Progenitor cell of endocrine pancreas (in vitro differentiated cells): ENCODE data around the gene ATXN7. TPM values are rescaled to one million over a fixed set of nuclear protein-coding genes. Genes with fewer than 3 reads are reported as not detected.

Source experiments
- DNase-seq: peaks from one replicate; pipeline ENCODE4 v3.0.0; 2021; ENCODE audit warnings: low spot score; ENCODE audit not compliant: unreplicated experiment
- H3K27ac Mint-ChIP-seq: 2 replicates; pipeline ENCODE4 v1.8.0; 2021; ENCODE audit warnings: mild to moderate bottlenecking, moderate library complexity, mixed read lengths
- H3K27me3 Mint-ChIP-seq: 2 replicates; pipeline ENCODE4 v1.8.0; 2021; ENCODE audit warnings: mixed read lengths
- H3K36me3 Mint-ChIP-seq: 2 replicates; pipeline ENCODE4 v1.8.0; 2022; ENCODE audit warnings: mixed read lengths; ENCODE audit not compliant: insufficient read depth
- H3K4me1 Mint-ChIP-seq: 2 replicates; pipeline ENCODE4 v1.8.0; 2021; ENCODE audit warnings: low read depth, mixed read lengths
- H3K4me3 Mint-ChIP-seq: 2 replicates; pipeline ENCODE4 v1.8.0; 2021; ENCODE audit warnings: low read depth, mild to moderate bottlenecking, moderate library complexity, mixed read lengths
- H3K9me3 Mint-ChIP-seq: 2 replicates; pipeline ENCODE4 v1.8.0; 2021; ENCODE audit warnings: low read depth, mixed read lengths
- total RNA-seq: library from RNA; stranded (reverse); gene quantifications from 2 replicates; pipeline ENCODE4 v1.2.1, GENCODE V29; 2021
- TF ChIP-seq, protein P1 (sequence below): fragments of 200-600 bp; sonication (generic); IDR thresholded peaks from one replicate; pipeline ENCODE4 v1.5.0; 2021; ENCODE audit warnings: antibody characterized with exemption, mild to moderate bottlenecking; ENCODE audit not compliant: unreplicated experiment

ATXN7 gene
- total RNA-seq, 1 donor from 2014 or later, result 36.7 TPM

DNA sequence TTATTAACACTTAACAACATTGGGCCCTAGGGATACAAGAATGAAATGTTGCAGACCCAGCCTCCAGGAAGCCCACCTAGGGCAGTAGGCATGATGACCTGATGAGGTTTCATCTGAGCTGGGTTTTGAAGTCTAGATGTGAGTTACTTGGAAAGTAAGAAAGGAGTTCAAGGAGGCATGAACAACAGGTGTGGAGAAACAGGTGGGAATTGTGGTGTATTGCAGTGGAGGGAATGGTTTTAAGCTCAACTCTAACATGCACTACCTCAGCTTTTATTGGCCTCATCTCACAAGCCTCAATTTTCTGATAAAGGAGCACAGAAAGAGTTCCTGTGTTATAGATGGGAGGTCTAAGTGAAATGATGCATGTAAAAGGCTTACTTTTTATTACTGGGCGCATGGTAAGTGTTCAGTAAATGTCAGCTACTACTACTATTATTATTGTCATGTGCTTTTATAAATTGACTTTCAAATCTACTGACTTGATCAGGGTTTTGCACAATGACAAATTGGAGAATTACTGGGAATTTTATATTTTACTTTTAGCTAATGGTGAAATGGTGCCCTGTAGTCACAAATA, 29.2 kb downstream of the ATXN7 start:
- Mint-ChIP-seq H3K4me1 (peaks cover 3% of the 10 kb centered on the region), H3K4me3 (no peak overlapping the region), H3K27ac (no peak overlapping the region), H3K27me3 (no peaks in the 10 kb centered on the region), H3K9me3 (no peaks in the 10 kb centered on the region), H3K36me3 (peaks cover 6% of the 10 kb centered on the region)
- TF ChIP-seq, protein P1, sequence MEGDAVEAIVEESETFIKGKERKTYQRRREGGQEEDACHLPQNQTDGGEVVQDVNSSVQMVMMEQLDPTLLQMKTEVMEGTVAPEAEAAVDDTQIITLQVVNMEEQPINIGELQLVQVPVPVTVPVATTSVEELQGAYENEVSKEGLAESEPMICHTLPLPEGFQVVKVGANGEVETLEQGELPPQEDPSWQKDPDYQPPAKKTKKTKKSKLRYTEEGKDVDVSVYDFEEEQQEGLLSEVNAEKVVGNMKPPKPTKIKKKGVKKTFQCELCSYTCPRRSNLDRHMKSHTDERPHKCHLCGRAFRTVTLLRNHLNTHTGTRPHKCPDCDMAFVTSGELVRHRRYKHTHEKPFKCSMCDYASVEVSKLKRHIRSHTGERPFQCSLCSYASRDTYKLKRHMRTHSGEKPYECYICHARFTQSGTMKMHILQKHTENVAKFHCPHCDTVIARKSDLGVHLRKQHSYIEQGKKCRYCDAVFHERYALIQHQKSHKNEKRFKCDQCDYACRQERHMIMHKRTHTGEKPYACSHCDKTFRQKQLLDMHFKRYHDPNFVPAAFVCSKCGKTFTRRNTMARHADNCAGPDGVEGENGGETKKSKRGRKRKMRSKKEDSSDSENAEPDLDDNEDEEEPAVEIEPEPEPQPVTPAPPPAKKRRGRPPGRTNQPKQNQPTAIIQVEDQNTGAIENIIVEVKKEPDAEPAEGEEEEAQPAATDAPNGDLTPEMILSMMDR, result no peak
- no peak for DNase-seq

DNA sequence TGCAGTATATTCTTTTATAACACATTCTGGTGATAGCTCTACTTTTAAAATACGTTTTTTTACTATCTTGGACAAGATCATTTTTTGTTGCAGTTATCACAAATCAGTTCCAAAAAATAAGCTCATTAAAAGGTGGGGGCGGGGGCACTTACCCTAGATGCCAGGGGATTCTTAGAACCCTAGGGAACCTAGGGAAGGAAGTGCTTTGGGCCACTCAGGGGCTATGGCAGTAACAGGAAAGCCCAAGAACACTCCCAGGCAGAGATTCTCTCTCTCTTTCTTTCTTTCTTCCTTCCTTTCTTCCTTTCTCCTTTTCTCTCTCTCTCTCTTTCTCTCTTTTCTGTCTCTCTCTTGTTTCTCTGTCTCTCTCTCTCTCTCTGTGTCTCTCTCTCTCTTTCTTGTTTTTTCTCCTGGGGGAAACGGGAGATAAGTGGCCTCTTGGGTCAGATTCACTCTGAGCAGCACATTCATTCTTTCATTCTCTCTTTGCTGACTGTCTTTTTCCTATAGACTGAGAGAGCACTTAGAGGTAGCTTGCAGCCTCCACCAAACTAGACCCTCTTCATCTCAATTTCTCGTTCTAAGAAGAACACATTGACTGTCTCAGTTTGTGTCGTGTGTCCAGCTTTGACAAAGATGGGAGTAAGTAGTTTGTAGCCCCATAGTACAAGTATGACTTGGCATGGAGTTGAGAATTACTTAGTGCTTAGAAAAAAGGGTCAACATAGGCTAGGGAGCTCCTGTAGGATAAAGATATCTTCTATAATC, 31.9 kb downstream of the ATXN7 start:
- Mint-ChIP-seq H3K27me3 (no peaks in the 10 kb centered on the region), H3K9me3 (no peaks in the 10 kb centered on the region), H3K36me3 (peaks cover 16% of the 10 kb centered on the region), H3K4me3 (no peak overlapping the region), H3K27ac (no peak overlapping the region), H3K4me1 (peaks cover 3% of the 10 kb centered on the region)
- TF ChIP-seq, protein P1, result no peak
- DNase-seq, result no peak

DNA sequence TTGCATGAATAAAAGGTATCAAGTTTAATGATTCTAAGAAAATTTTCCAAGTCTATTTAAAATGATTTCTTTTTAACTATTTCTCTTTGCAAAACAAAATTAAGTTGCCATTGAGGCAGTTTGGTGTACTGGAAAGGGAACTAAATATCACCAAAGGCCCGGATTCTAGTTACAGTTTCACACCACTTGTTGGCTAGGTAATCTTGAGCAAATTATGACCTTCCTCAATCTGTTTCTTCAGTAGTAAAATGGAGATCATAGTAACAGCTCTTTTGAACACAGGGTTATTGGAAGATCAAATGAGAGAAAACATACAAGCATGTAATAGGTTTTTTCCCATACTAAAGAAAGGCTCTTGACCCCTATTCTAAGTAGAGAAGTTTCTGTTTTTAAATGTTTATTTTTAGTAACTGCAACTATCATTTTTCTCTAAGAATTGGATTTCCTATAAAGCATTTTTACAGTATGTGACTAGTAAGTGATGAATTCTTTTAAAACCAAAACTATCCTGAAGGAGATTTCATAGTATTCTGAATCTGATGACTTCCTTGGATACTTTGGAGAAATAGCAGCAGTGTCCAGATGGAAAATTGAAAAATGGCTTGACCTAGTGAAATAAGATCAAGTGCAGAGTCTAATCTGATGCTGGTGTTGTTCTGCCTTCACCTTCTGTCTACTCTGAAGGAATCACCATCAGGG, 32.8 kb downstream of the ATXN7 start:
- TF ChIP-seq, protein P1, result no peak
- no peak for DNase-seq
- peaks cover 3% of the 10 kb centered on the region for H3K9me3 Mint-ChIP-seq
- no peak overlapping the region for H3K27ac Mint-ChIP-seq
- H3K4me3 Mint-ChIP-seq, result no peak overlapping the region
- H3K36me3 Mint-ChIP-seq, result peaks cover 17% of the 10 kb centered on the region
- no peaks in the 10 kb centered on the region for H3K27me3 Mint-ChIP-seq
- H3K4me1 Mint-ChIP-seq, result peaks cover 2% of the 10 kb centered on the region

DNA sequence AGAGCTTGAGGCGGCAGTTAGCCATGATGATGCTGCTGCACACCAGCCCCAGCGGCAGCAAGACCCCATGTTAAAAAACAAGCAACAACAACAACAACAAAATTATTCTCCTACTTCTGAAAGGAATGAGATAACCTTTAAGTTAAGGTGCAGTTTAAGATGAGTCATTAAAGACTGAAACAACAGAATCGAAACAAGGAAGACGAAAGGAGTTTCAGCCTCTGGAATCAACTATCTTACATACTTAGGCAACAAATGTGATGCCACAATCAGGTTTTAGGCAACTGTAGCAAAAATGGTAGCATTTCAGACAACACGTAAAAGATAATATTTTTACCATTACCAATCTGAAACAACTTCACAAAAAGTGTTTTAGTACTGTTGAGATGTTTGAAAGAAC, 36.3 kb downstream of the ATXN7 start:
- peaks cover 4% of the 10 kb centered on the region for H3K9me3 Mint-ChIP-seq
- DNase-seq, result no peak

DNA sequence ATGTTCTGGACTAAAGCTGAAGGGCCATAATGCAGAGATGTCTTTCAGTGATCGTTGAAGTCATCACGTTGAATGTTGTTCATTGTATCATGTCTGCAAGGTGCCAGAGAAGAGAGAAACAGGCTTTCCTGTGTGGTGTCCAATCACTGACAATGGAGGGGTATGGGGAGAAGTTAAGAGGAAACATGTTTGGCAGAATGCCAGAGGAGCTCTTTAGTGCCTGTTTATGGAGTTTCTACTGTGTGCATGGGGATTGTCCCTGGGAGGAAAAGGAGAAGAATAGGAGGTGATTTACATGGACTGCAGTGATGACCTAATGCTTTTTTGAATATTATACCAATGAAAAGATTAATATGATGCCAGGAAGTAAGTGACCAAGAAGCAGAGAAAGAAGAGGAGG, 36.8 kb downstream of the ATXN7 start:
- Mint-ChIP-seq H3K27ac (no peak overlapping the region), H3K27me3 (no peaks in the 10 kb centered on the region), H3K4me1 (peaks cover 2% of the 10 kb centered on the region), H3K9me3 (peaks cover 4% of the 10 kb centered on the region), H3K36me3 (peaks cover 19% of the 10 kb centered on the region), H3K4me3 (no peak overlapping the region)
- no peak for DNase-seq
- TF ChIP-seq, protein P1, result no peak

More for the DNA sequence above, 36.3 kb downstream of the ATXN7 start:
- Mint-ChIP-seq H3K27me3 (no peaks in the 10 kb centered on the region), H3K36me3 (peaks cover 19% of the 10 kb centered on the region), H3K27ac (no peak overlapping the region), H3K4me1 (peaks cover 2% of the 10 kb centered on the region), H3K4me3 (no peak overlapping the region)
- TF ChIP-seq, protein P1, result no peak
